Measurements from ENCODE around the gene KY.

Gene KY

DNA sequence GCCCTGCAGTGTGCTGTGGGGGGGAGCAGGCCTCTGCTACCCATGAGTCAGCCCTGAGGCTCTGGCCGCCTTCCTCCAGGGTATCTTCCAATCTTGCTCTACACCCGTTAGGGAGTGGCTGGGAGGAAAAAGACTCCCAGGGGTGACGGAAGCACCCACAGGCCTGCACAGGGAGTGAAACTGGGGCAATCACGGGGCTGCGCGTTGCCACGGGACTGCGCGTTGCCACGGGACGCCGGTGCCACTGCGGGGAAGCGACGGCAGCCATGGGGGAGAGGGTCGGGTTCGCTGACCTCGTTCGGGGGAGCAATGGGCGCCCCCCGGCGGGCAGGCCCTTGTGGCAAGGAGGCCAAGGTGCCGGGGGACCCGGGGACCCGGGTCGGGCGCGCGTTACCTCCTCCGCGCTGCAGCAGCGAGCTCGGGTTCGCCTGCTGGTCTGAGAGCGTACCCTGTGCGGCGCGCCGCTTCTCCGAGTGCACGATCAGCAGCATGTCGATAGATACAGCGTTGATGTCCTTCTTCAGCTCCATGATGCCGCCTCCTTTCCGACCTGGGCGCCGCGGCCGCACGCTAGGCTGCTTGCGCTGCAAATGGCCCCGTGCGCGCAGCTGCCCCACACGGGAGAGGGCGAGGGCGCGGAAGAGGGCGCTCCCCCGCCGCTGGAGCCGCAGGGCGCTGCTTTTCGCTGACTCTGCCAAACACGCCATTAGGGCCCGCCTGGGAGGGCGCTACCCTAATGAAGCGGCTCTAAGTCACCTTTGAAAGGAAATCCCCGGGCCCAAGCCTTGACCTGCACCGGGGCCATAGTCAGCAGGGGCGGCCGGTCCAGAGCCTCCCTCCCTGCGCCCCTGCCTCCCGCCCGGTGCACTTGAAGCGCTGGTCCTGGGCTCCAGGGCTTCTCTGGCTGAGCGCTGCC is at the start of gene KY:
Gene KY (minus strand): TSS at position 592 of the 916 bp plus-strand sequence. CDS start 62 bp downstream, at position 530.
- DNase-seq (ENCODE audit: low read depth) = no peak

- no peak for DNase-seq (ENCODE audit: low read depth)
Observed at GRCh38 chr3:134699721-134700120, 48.9 kb upstream of the KY start.

DNA sequence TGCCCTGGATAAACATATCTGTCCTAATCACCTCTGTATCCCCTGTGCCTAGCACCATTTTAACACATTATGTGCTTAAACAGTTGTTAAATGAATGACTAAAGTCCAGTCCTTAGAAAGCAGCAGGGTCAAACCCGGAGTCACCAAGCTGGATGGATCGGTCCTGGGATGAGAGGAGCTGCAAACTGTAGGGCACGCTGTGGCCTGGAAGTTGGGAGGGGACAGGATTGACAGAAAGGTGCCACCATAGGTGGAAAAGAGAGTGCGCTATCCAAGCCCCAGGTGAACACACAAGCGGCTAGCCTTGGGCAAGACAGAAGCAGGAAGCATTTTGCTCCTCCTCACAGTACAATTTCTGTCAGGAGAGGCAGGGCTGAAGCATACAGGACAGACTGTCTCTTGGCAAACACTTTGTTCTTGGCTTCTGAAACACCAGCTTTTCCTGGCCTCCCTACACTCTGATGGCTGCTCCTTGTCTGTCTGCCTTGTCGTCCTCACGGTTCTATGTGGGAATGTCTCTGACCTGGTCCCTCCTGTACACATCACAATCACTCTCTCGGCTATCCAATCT is 48.4 kb upstream of the KY start:
- DNase-seq (ENCODE audit: low read depth) = no peak

DNA sequence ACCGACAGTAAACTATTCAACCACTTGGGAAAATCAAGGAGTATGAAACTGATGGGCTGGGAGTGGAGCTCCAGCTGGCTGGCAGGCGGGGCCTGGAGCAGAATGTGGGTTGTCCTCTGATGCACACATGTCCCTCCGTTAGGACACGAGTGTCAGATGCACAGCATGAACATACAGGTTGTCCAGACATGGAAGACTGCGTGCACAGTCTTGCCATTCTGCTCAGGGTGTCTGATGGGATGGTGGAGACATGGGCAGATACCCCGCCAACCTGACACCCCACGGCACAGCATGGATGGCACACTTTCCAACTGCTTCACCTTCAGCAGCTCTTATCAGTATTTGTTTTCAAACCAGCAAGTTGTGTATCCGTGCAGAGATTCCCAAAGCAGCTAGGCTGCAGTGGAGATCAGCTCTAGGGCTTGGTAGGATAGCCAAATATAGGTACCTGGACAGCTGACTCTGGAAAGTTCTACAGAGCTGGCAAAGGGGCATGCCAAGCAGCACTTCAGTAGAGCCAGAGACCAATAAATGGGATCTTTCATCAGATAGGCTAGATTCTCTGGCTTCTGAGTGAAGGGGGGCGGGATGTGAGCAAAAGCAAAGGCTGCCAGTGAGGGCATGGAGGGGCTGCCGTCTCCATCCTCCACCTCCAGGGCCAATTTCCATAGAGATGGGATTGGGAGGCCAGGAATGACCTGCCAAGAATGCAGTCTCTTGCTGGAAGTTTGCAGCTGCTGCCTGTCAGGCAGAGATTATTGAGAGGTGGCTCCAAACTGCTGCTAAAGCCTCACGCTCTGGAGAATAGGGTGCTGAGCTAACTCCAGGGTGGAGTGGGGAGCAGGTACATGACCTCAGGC is 47.2 kb upstream of the KY start:
- DNase-seq (ENCODE audit: low read depth) = no peak

DNA sequence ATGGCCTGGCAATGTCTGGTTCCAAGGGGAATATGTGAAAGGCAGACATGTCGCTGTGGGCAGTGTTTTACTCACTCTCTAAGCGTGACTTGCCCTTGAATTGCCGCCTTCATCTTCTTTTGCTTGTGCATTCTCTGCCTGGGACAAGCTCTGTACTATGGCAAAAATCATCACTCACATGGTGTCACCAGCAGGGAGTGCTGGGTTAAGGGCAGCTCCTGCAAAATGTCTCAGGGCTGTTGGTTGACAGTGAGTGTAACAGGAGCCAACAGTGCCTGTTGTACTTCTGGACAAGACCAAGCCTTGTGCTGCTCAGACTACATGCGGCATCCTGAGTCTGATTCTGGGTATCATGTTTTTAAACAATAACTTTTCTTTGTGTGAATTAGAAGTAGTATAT is 45.3 kb upstream of the KY start:
- DNase-seq (ENCODE audit: low read depth) = no peak

GRCh38 chr3:134694946-134695543 is 44.2 kb upstream of the KY start:
- no peak for DNase-seq (ENCODE audit: low read depth)

DNA sequence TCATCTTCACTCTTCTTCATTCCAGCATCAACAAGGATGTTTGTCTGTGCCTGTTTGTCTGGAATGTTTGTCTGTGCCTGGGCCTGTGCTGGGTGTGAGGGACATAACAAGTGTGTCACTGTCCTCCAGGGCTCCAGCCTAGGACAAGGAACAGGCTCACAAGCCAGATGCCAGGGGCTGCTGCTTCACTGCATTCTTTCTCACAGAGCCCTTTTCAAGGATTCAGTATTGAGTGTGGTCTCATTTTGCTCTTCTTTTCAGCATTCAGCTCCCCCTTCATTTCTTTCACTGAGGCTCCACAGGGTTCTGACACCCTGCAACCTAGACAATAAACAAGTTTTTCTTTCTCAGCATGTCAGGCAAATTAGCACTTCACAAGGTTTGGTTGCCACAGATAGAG is 43.6 kb upstream of the KY start:
- DNase-seq (ENCODE audit: low read depth) = no peak

- no peak for DNase-seq (ENCODE audit: low read depth)
Observed at GRCh38 chr3:134693804-134694203, 43.0 kb upstream of the KY start.

GRCh38 chr3:134693226-134693625 is 42.4 kb upstream of the KY start:
- DNase-seq (ENCODE audit: low read depth) = no peak

GRCh38 chr3:134690226-134690625 is 39.4 kb upstream of the KY start:
- DNase-seq (ENCODE audit: low read depth) = no peak

DNA sequence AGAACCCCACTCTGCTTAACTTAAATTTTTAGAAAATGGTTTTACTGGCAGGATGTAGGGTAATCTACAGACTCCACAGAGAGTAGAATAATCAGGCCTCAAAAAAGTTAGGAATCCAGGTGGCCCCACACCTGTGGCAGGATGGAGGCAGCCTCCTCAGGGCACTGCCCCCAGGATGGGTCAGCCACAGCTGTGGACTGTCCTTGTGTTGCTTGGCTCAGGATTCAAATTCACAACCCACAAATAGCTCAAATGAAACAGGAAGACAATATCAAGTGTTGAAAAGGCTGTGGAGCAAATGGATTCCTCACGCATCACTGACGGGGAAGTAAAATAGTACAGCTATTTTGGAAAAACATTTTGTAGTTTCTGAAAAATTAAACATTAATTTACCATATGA is 36.8 kb upstream of the KY start:
- DNase-seq (ENCODE audit: low read depth) = no peak

- no peak for DNase-seq (ENCODE audit: low read depth)
Observed at GRCh38 chr3:134685929-134686802, 35.3 kb upstream of the KY start.

GRCh38 chr3:134682196-134682880 is 31.5 kb upstream of the KY start:
- no peak for DNase-seq (ENCODE audit: low read depth)

- no peak for DNase-seq (ENCODE audit: low read depth)
Observed at GRCh38 chr3:134681522-134681900, 30.7 kb upstream of the KY start.

- no peak for DNase-seq (ENCODE audit: low read depth)
Observed at GRCh38 chr3:134680796-134681521, 30.1 kb upstream of the KY start.

DNA sequence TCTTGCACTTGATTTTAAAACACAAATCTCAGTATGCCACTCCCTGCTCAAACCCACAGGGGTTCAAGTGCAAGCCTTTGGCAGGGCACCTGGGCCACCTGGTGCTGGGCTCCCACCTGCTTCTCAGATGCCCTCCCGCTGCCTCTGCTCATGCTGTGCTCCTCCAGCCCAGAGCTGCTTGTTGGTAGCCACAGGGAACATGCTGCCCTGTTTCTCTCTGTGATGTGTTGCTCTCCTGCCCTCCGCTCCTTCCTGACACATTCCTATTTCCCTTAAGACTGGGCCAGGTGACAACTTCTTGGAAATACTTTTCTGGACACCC is 27.1 kb upstream of the KY start:
- DNase-seq (ENCODE audit: low read depth) = no peak

GRCh38 chr3:134677196-134677986 is 26.6 kb upstream of the KY start:
- DNase-seq (ENCODE audit: low read depth) = no peak

- DNase-seq (ENCODE audit: low read depth) = no peak
Observed at GRCh38 chr3:134675726-134676256, 25.0 kb upstream of the KY start.

- DNase-seq (ENCODE audit: low read depth) = no peak
Observed at GRCh38 chr3:134672571-134672970, 21.7 kb upstream of the KY start.
